RPMI8226 (cell line): ENCODE measurements around the gene PFKP.

Source experiments
- DNase-seq: peaks from one replicate; pipeline ENCODE4 v3.0.0-alpha.2; 2015

Gene PFKP

GRCh38 chr10:3072641-3073360 is 5.5 kb downstream of the PFKP start:
- no peak for DNase-seq

GRCh38 chr10:3074145-3074665 is 6.9 kb downstream of the PFKP start:
- DNase-seq, result no peak

- no peak for DNase-seq
Observed at GRCh38 chr10:3074985-3075600, 7.7 kb downstream of the PFKP start.

- no peak for DNase-seq
Observed at GRCh38 chr10:3076138-3076537, 8.8 kb downstream of the PFKP start.

- DNase-seq, result no peak
Observed at GRCh38 chr10:3077509-3077908, 10.2 kb downstream of the PFKP start.

GRCh38 chr10:3077940-3078630 is 10.7 kb downstream of the PFKP start:
- DNase-seq, result peak; percentile 60

GRCh38 chr10:3081383-3081981 is 14.1 kb downstream of the PFKP start:
- no peak for DNase-seq

DNA sequence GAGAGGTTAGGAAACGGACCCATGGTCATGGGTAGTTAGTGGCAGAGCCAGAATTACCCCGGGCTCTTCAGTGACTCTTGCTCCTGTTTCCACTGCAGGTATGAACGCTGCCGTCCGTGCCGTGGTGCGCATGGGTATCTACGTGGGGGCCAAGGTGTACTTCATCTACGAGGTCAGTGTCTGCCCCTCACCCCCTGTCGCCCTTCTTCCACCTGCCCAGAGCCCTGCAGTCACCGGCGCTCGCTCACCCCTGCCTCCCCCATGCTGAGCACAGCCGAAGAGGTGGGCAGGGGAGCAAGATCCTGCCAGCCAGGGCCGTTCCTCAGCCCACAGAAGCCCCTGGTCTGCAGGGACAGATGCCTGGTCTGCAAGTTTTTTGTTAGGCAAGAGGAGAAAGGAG is 14.9 kb downstream of the PFKP start:
- DNase-seq, result no peak

GRCh38 chr10:3085785-3086567 is 18.6 kb downstream of the PFKP start:
- DNase-seq, result no peak

- DNase-seq, result no peak
Observed at GRCh38 chr10:3090388-3090787, 23.0 kb downstream of the PFKP start.

- DNase-seq, result no peak
Observed at GRCh38 chr10:3090914-3091787, 23.8 kb downstream of the PFKP start.

GRCh38 chr10:3091921-3092320 is 24.6 kb downstream of the PFKP start:
- DNase-seq, result no peak

DNA sequence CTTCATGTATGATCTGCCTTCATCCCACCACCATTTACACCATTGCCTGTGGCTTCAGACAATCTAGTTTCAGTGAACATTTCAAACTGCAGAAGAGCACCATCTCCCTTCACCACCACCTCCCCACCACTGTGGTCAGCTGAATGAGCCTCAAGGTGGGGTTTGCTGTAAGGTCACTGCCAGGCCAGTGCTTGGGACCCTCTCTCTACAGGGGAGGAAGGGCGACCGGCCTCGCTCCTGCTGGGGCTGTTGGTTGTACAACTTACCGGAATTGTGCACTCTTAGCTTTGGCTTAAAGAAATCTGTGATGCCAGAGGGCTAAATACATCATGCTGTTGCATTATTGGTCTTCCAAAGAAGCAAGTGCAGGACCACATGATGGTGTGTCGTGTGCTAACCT is 26.6 kb downstream of the PFKP start:
- DNase-seq, result no peak

GRCh38 chr10:3094609-3095036 is 27.3 kb downstream of the PFKP start:
- no peak for DNase-seq

GRCh38 chr10:3095373-3096139 is 28.2 kb downstream of the PFKP start:
- peak; percentile 59 for DNase-seq

GRCh38 chr10:3096149-3096548 is 28.8 kb downstream of the PFKP start:
- peak; percentile 36 for DNase-seq

- DNase-seq, result no peak
Observed at GRCh38 chr10:3097160-3097559, 29.8 kb downstream of the PFKP start.

DNA sequence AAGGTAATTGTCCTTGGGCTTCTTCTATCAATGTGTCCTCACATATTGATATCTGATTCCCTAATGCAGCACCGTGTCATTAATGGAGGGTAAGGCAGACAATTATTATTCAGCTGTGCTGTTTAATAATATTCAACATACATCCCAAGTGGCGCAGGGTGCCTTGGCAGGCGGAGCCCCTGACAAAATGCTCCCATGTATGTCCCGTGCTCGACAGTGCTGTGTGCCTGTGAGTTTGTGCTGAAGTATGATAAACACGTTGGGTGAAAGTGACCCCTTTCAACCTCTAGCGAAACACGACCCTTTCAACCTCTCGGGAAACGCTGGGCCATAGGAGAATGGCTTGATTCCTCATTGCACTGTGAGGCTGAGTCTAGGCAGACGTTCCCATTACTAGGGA is 31.3 kb downstream of the PFKP start:
- no peak for DNase-seq

DNA sequence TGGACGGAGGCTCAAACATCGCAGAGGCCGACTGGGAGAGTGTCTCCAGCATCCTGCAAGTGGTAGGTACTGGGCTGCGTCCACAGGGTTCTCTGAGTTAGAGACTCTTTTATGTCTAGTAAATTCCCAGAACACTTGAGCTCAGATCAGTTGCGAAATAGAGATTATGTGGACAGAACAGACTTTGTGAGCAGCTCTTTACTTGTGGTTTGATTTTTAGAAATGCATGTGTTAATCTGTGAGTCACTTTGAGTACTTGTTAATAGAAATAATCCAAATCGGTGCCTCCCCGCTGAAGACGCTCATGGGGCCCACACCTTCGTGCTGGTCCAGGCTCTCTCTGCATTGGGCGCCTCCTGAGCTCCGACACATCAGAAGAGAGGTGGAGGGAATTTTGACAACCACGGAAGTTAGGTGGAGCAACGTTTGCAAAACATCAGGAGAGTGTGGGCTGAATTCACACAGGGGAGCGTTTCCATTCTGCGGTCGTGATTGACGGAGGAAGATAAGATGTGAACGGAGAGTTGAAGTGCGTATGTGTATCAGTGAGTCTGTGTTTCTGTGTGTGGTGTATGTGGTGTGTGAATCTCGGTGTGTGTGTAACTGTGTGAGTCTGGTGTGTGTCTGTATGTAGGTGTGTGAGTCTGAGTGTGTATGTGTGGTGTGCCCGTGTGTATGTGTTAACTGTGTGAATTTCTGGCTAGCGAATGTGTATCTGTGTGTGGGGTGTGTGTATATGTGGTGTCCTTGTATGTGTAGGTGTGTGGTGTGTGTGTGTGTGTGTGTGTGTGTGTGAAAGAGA is 32.1 kb downstream of the PFKP start:
- DNase-seq, result no peak
